Esophagus (tissue), 2 donors: ENCODE data around the gene MXRA7. TPM values are rescaled to one million over a fixed set of nuclear protein-coding genes. Genes with fewer than 3 reads are reported as not detected.
"Not testable (repeated sequence)": the region's sequence is repeated elsewhere in the genome, so short reads cannot be mapped to it uniquely, and the experiment has no call there.

ENCODE experiments used
- H3K27ac ChIP-seq, 2 donors: one replicate each; pipeline ENCODE4 v1.5.1; 2013; ENCODE audit warnings: low read depth in 2 of 2, mild to moderate bottlenecking in 2 of 2, inconsistent platforms in 1 of 2, low read length in 1 of 2, moderate library complexity in 1 of 2
- H3K27me3 ChIP-seq, 2 donors: one replicate each; pipeline ENCODE4 v1.6.1; 2013; ENCODE audit warnings: low read length in 2 of 2, control low read depth in 1 of 2, mild to moderate bottlenecking in 1 of 2; ENCODE audit not compliant: insufficient read depth in 2 of 2, control insufficient read depth in 1 of 2
- H3K36me3 ChIP-seq, 2 donors: one replicate each; pipeline ENCODE4 v1.6.1; 2013; ENCODE audit warnings: low read length in 1 of 2; ENCODE audit not compliant: control insufficient read depth in 2 of 2, insufficient read depth in 2 of 2
- H3K4me1 ChIP-seq, 2 donors: one replicate each; pipeline ENCODE4 v1.6.1; 2013; ENCODE audit warnings: low read length in 1 of 2; ENCODE audit not compliant: control insufficient read depth in 2 of 2, insufficient read depth in 2 of 2
- H3K4me3 ChIP-seq, 2 donors: one replicate each; pipeline ENCODE4 v1.5.1; 2013; ENCODE audit warnings: low read length in 2 of 2, mild to moderate bottlenecking in 2 of 2, low read depth in 1 of 2, moderate library complexity in 1 of 2
- H3K9me3 ChIP-seq, 2 donors: one replicate each; pipeline ENCODE4 v1.6.1; 2013; ENCODE audit warnings: mild to moderate bottlenecking in 2 of 2, low read depth in 1 of 2, low read length in 1 of 2, moderate library complexity in 1 of 2; ENCODE audit not compliant: control insufficient read depth in 2 of 2, insufficient read depth in 1 of 2
- WGBS, 2 donors: extraction: QIAGEN DNeasy Blood & Tissue Kit; methylation state at CpG; one replicate each; pipeline ENCODE4 v1.1.7; 2013; 5-methylcytosine and 5-hydroxymethylcytosine counted together
- polyA plus RNA-seq, 2 donors: library from polyadenylated mRNA; stranded (reverse); fragments of 200-250 nt; gene quantifications; one replicate each; pipeline ENCODE4 v1.2.3, GENCODE V29; 2013
- donor health status: healthy with polysubstance abuse.
- donor health status: Bipolar disorder and iron deficiency.

Gene MXRA7
- polyA plus RNA-seq, 2 donors, result 10.0 to 54.0 TPM

DNA sequence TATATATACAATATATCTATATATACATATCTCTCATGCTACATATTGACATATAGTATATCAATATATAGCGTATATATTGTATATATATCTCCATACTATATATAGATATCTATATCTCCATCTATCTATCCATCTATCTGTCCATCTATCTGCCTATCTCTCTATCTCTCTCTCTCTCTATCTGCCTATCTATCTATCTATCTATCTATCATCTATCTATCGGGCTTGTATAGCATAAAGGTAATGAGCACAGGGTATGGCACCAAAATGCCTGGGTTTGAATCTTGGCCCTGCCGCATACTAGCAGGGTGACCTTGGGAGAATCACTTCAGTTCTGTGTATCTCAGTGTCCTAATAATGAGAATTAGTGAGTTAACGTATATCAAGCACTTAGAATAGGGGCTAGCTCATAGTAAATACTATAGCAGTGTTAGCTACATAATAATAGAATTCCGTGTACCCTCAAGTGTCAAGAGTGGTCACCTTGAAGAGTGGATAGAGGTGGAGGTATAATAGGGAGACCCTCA, 68.7 kb downstream of the MXRA7 start:
- WGBS, 2 donors, result 77 to 78% methylated on average over 5 of the region's 5 CpGs
- no peak overlapping the region for H3K27ac ChIP-seq

DNA sequence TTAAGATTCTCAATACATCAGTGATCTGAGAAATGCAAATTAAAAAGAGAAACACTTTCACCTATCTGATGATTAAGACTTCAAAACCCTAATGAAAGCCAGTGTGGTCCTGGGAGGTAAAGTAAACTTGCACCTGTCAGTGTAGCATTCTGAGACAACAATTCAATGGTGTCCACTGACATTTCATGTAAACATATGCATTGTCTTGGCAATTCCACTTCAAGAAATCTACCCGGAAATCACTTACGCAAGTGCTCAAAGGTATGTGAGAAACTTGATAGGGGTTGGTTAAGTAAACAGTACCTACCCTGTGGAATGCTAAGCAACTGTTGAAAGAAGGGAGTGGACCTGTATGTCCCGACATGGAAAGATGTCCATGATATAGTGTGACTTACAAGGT, 69.3 kb downstream of the MXRA7 start:
- Histone ChIP-seq H3K9me3 (no peaks in the 10 kb centered on the region), H3K4me3 (peak overlapping the region in 1 of 2 donors; percentile 16), H3K27me3 (no peaks in the 10 kb centered on the region), H3K27ac (no peak overlapping the region), H3K36me3 (no peaks in the 10 kb centered on the region), H3K4me1 (peaks cover 0 to 10% of the 10 kb centered on the region in 2 donors)
- 27 to 30% methylated on average over 3 of the region's 3 CpGs for WGBS, 2 donors

More for the DNA sequence above, 68.7 kb downstream of the MXRA7 start:
- H3K9me3 ChIP-seq, result no peaks in the 10 kb centered on the region
- no peaks in the 10 kb centered on the region for H3K36me3 ChIP-seq
- peaks cover 0 to 10% of the 10 kb centered on the region in 2 donors for H3K4me1 ChIP-seq
- peak overlapping the region; percentile 44 to 50 for H3K4me3 ChIP-seq
- H3K27me3 ChIP-seq, result no peaks in the 10 kb centered on the region

DNA sequence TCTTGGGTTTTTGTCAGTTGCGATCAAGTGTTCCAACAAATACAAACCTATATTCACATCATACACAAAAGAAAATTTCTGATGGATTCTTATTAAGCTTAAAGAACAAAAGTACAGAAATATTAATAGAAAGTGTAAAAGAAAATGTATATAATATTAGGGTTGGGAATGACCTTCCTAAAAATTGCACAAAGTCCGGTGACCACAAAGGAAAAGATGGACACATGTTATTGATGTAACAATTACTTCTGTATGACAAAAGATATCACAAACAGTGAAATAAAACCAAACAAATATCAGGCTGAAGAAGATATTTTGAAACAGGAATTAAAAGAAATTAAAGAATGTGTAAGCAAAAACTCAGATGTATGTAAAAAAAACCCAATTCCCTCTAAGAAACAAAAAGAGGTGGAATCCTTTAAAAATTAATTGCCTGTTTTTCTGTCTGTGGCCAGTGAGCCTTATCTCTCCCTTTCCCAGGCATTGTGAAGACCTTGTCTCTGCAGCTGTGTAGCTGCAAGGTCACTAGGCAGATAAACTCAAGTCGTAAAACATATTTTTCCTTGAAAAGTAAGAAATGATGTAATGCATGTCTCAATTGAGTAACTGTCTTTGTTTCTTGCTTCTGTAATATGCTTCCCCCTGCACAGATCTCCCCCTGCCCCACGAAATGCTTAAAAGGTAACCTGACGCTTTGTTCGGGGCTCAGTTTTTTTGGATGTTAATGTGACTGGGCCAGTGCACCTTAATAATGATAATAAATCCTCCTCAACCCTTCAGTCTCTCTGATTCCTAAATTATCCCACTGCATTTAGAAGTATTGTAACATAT, 70.0 kb downstream of the MXRA7 start:
- Histone ChIP-seq H3K4me3 (no peak overlapping the region), H3K27ac (no peak overlapping the region), H3K4me1 (peaks cover 0 to 10% of the 10 kb centered on the region in 2 donors), H3K27me3 (no peaks in the 10 kb centered on the region), H3K9me3 (no peaks in the 10 kb centered on the region), H3K36me3 (no peaks in the 10 kb centered on the region)
- 58 to 69% methylated on average over 6 of the region's 6 CpGs for WGBS, 2 donors

DNA sequence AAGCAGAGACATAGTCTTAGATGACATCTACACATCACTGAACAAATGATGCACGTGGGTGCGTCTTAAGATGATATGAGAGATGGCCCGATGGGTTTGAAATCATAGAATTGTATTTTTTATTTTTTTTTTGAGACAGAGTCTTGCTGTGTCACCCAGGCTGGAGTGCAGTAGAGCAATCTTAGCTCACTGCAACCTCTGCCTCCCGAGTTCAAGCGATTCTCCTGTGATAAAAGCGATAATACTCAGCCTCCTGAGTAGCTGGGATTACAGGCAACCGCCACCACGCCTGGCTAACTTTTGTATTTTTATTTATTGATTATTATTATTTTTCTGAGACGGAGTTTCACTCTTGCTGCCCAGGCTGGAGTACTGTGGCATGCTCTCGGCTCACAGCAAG, 72.5 kb downstream of the MXRA7 start:
- no peaks in the 10 kb centered on the region for H3K4me1 ChIP-seq
- no peaks in the 10 kb centered on the region for H3K27me3 ChIP-seq
- H3K27ac ChIP-seq, result no peak overlapping the region
- 93 to 95% methylated on average over 10 of the region's 10 CpGs for WGBS, 2 donors
- no peaks in the 10 kb centered on the region for H3K36me3 ChIP-seq
- H3K9me3 ChIP-seq, result no peaks in the 10 kb centered on the region
- H3K4me3 ChIP-seq, result no peak overlapping the region

DNA sequence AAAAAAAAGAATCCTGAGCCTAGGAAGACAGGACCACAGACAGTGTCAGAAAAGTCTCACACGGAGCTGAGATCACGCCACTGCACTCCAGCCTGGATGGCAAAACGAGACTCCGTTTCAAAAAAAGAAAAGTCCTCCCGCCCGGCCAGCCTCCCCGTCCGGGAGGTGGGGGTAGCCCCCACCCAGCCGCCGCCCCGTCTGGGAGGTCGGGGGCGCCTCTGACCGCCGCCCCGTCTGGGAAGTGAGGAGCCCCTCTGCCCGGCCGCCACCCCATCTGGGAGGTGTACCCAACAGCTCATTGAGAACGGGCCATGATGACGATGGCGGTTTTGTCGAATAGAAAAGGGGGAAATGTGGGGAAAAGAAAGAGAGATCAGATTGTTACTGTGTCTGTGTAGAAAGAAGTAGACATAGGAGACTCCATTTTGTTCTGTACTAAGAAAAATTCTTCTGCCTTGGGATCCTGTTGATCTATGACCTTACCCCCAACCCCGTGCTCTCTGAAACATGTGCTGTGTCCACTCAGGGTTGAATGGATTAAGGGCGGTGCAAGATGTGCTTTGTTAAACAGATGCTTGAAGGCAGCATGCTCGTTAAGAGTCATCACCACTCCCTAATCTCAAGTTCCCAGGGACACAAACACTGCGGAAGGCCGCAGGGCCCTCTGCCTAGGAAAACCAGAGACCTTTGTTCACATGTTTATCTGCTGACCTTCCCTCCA, 74.1 kb downstream of the MXRA7 start:
- WGBS, 2 donors, result 82 to 90% methylated on average over 20 to 22 of the region's 27 CpGs
- H3K4me1 ChIP-seq, H3K36me3 ChIP-seq, H3K27me3 ChIP-seq, H3K4me3 ChIP-seq, H3K27ac ChIP-seq, H3K9me3 ChIP-seq: not testable (repeated sequence)

DNA sequence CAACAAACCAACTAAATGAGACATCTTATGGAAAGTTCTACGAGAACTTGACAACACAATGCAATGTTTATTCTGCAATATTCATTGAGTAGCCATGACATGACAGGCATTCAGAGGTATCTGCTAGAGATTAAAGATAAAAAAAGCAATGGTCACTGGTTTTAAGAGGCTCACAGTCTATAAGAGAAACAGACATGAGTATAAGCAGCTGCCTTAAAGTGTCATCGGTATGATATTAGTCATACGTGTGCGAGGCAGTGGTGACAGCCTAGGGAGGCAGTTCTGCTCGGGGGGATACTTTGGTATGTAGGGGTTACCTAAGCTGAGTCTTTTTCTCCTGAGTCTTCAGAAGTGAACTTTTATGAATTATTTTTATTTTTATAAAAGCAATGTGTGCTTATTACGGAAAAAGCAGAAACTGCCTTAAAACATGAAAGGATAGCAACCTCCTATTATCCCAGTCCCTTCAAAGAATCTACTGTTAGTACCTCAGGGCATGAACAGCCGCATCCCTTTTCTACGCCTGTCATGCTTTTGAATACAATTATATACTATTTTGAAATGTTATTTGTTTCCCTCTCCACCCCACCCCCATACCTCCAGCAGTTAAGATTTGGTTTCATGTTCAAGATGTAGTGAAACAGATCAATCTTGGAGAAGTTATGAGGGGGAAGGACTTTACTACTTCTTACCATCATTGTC, 75.0 kb downstream of the MXRA7 start:
- H3K4me1 ChIP-seq, result no peaks in the 10 kb centered on the region

DNA sequence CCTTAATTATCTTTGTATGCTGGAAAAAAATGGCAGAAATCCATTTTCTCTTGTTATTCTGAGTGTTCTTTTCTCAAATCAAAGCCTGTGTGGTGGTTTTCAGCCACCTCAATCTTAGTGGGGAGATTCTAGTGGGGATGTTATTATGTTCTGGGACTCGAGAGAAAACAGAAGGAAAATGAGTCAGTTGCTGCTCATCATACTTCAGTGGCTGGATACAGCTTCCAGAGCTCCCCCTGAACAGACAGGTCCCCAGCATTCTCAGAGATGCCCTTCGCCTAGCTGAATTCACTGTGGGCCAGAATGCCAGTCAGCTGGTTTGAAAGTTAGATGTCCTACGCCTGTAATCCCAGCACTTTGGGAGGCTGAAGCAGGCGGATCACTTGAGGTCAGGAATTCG, 75.7 kb downstream of the MXRA7 start:
- H3K36me3 ChIP-seq, result no peaks in the 10 kb centered on the region
- WGBS, 2 donors, result 87 to 88% methylated on average over 5 of the region's 5 CpGs

More for the DNA sequence above, 75.0 kb downstream of the MXRA7 start:
- Histone ChIP-seq H3K9me3 (no peaks in the 10 kb centered on the region), H3K4me3 (no peak overlapping the region), H3K27me3 (no peaks in the 10 kb centered on the region), H3K36me3 (no peaks in the 10 kb centered on the region), H3K27ac (no peak overlapping the region)
- WGBS, 2 donors, result 75 to 85% methylated on average over 8 of the region's 8 CpGs

DNA sequence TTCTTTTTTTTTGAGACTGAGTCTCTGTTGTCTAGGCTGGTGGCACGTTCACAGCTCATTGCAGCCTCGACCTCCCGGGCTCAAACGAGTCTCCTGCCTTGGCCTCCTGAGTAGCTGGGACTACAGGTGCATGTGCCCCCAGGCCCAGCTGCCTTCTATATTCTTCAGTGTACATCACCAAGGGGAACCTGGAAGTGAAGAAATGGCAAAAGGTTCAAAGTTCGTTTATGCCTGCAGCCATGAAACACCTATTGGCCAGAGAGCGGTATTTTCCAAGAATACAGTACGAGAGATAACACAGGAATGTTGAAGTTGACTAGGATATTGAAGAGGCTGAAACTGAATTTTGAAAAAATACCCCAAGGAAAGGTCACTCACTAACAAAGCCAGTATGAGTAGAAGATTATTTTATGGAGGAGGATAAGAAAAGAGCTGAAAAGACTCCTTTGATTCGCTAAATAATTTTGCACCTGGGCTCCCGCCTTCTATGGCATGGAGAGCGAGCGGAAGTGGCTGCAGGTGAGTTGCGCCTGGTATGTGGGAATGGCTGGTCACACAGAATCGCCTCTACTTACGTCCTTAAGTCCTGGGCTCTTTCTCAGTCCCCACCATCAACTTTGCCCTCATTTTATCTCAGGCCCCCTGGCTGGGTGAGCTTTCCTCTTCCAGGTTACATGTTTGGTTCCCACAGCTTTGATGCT, 77.0 kb downstream of the MXRA7 start:
- Histone ChIP-seq H3K4me3 (no peak overlapping the region), H3K36me3 (peaks cover 0 to 4% of the 10 kb centered on the region in 2 donors)
- WGBS, 2 donors, result 75 to 90% methylated on average over 14 of the region's 14 CpGs

More for the DNA sequence above, 75.7 kb downstream of the MXRA7 start:
- no peak overlapping the region for H3K4me3 ChIP-seq
- no peaks in the 10 kb centered on the region for H3K4me1 ChIP-seq
- no peak overlapping the region for H3K27ac ChIP-seq
- no peaks in the 10 kb centered on the region for H3K27me3 ChIP-seq
- no peaks in the 10 kb centered on the region for H3K9me3 ChIP-seq

More for the DNA sequence above, 77.0 kb downstream of the MXRA7 start:
- no peaks in the 10 kb centered on the region for H3K4me1 ChIP-seq
- H3K27me3 ChIP-seq, result no peaks in the 10 kb centered on the region
- no peaks in the 10 kb centered on the region for H3K9me3 ChIP-seq
- H3K27ac ChIP-seq, result no peak overlapping the region
